DND-41 (cell line): ENCODE measurements around the gene PHOSPHO2.

Experiments
- ATAC-seq: fragments of 200-7000 bp; cut with Tn5 transposase; 3 replicates; pipeline ENCODE4 v1.9.1; 2021; ENCODE audit warnings: low read depth; ENCODE audit not compliant: insufficient read depth
- DNase-seq: peaks from one replicate; pipeline ENCODE4 v3.0.0-alpha.2; 2020
- H2AFZ ChIP-seq: 2 replicates; pipeline ENCODE4 v1.6.0; 2012; ENCODE audit warnings: low read depth, low read length
- H3K27ac ChIP-seq: 2 replicates; pipeline ENCODE4 v1.5.1; 2012; ENCODE audit warnings: low read length, inconsistent platforms
- H3K27me3 ChIP-seq: fragments of 200-600 bp; sonication (generic); 2 replicates; pipeline ENCODE4 v1.6.0; 2012; ENCODE audit warnings: low read length, mild to moderate bottlenecking, inconsistent platforms; ENCODE audit not compliant: insufficient read depth, poor library complexity
- H3K36me3 ChIP-seq: 2 replicates; pipeline ENCODE4 v1.5.1; 2012; ENCODE audit warnings: low read length, inconsistent platforms; ENCODE audit not compliant: insufficient read depth
- H3K4me1 ChIP-seq: 2 replicates; pipeline ENCODE4 v1.5.1; 2012; ENCODE audit warnings: mild to moderate bottlenecking, low read length; ENCODE audit not compliant: insufficient read depth
- H3K4me2 ChIP-seq: 2 replicates; pipeline ENCODE4 v1.6.0; 2012; ENCODE audit warnings: mild to moderate bottlenecking, moderate library complexity, low read length, inconsistent platforms; ENCODE audit not compliant: insufficient read depth
- H3K4me3 ChIP-seq, 2 experiments: fragments of 200-600 bp in 1 of 2; shearing (Covaris generic) in 1 of 2; 2 replicates each; pipeline ENCODE4 v1.5.1; 2012 to 2016; ENCODE audit warnings: inconsistent platforms in 2 of 2, low read length in 2 of 2, mild to moderate bottlenecking in 2 of 2, low read depth in 1 of 2, moderate library complexity in 1 of 2
- H3K79me2 ChIP-seq: 2 replicates; pipeline ENCODE4 v1.6.0; 2012; ENCODE audit warnings: low read length, inconsistent platforms; ENCODE audit not compliant: insufficient read depth
- H3K9ac ChIP-seq: 2 replicates; pipeline ENCODE4 v1.6.0; 2012; ENCODE audit warnings: low read depth, mild to moderate bottlenecking, inconsistent platforms, low read length, moderate library complexity
- H3K9me3 ChIP-seq: 2 replicates; pipeline ENCODE4 v1.5.1; 2012; ENCODE audit warnings: low read length, moderate library complexity, mild to moderate bottlenecking, inconsistent platforms; ENCODE audit not compliant: insufficient read depth, severe bottlenecking
- H4K20me1 ChIP-seq: 2 replicates; pipeline ENCODE4 v1.6.0; 2012; ENCODE audit warnings: low read length; ENCODE audit not compliant: insufficient read depth
- EZH2 ChIP-seq: IDR thresholded peaks from 3 replicates; pipeline ENCODE4 v1.6.1; 2012; ENCODE audit warnings: borderline replicate concordance, low read depth, mild to moderate bottlenecking, moderate library complexity, low read length, inconsistent platforms; ENCODE audit not compliant: severe bottlenecking
- TF ChIP-seq, protein P1 (sequence below): IDR thresholded peaks from 2 replicates; pipeline ENCODE4 v1.5.1; 2012; ENCODE audit warnings: borderline replicate concordance, low read length, moderate library complexity, mild to moderate bottlenecking; ENCODE audit not compliant: poor library complexity, severe bottlenecking; ENCODE audit errors: extremely low read depth

Gene PHOSPHO2

DNA sequence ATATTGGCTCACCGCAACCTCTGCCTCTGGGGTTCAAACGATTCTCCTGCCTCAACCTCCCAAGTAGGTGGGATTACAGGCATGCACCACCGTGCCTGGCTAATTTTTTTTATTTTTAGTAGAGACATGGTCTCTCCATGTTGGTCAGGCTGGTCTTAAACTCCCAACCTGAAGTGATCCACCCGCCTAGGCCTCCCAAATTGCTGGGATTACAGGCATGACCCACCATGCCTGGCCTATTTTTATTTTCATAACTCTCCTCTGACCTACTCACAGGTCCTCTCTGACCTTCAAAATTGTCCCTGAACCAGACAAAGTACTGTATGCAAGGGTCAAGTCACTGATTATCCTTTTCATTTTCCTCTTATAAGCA, 23.4 kb downstream of the PHOSPHO2 start:
- H3K4me2 ChIP-seq, result no peak overlapping the region
- no peak for TF ChIP-seq EZH2
- TF ChIP-seq, protein P1, sequence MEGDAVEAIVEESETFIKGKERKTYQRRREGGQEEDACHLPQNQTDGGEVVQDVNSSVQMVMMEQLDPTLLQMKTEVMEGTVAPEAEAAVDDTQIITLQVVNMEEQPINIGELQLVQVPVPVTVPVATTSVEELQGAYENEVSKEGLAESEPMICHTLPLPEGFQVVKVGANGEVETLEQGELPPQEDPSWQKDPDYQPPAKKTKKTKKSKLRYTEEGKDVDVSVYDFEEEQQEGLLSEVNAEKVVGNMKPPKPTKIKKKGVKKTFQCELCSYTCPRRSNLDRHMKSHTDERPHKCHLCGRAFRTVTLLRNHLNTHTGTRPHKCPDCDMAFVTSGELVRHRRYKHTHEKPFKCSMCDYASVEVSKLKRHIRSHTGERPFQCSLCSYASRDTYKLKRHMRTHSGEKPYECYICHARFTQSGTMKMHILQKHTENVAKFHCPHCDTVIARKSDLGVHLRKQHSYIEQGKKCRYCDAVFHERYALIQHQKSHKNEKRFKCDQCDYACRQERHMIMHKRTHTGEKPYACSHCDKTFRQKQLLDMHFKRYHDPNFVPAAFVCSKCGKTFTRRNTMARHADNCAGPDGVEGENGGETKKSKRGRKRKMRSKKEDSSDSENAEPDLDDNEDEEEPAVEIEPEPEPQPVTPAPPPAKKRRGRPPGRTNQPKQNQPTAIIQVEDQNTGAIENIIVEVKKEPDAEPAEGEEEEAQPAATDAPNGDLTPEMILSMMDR, result no peak

DNA sequence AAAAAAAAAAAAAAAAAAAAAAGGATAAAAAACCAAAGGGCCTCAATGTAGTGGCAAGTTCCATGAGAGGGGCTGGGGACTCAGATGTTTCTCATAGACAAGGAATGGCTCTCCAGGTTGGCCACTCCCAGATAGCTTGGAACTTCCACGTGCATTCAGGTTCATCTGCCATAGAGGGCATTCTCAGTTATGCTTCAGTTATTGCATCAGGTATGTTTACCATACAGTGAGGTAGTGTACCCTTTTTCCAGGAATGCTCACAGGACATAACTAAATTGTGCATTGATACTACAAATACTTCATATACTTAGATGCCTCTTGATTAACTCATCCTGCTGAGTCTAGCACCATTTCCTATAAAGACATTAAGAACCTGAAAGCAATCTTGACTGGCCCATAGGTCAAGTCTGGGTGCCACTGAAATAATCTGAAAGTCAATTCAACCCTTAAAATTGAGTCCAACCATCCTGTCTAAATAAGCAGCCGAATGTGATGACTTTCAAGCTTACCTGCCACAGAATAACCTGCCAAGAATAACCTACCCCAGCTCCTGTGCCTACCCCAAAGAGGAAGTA, 24.7 kb downstream of the PHOSPHO2 start:
- Histone ChIP-seq H3K36me3 (no peaks in the 10 kb centered on the region), H3K4me2 (no peak overlapping the region), H4K20me1 (no peaks in the 10 kb centered on the region), H3K27ac (no peak overlapping the region), H3K4me3 (no peak overlapping the region), H3K79me2 (no peaks in the 10 kb centered on the region), H2AFZ (no peak overlapping the region), H3K9me3 (no peaks in the 10 kb centered on the region), H3K9ac (no peak overlapping the region), H3K4me1 (no peaks in the 10 kb centered on the region), H3K27me3 (no peaks in the 10 kb centered on the region)
- TF ChIP-seq EZH2, result no peak
- TF ChIP-seq, protein P1, result no peak
- no peak for ATAC-seq
- no peak for DNase-seq

More for the DNA sequence above, 23.4 kb downstream of the PHOSPHO2 start:
- H3K9me3 ChIP-seq, result no peaks in the 10 kb centered on the region
- H3K79me2 ChIP-seq, result no peaks in the 10 kb centered on the region
- H4K20me1 ChIP-seq, result no peaks in the 10 kb centered on the region
- no peak overlapping the region for H3K4me3 ChIP-seq
- H3K27ac ChIP-seq, result no peak overlapping the region
- no peaks in the 10 kb centered on the region for H3K27me3 ChIP-seq
- no peak overlapping the region for H3K9ac ChIP-seq
- ATAC-seq (no peak), DNase-seq (no peak)
- no peaks in the 10 kb centered on the region for H3K4me1 ChIP-seq
- H2AFZ ChIP-seq, result no peak overlapping the region
- no peaks in the 10 kb centered on the region for H3K36me3 ChIP-seq

DNA sequence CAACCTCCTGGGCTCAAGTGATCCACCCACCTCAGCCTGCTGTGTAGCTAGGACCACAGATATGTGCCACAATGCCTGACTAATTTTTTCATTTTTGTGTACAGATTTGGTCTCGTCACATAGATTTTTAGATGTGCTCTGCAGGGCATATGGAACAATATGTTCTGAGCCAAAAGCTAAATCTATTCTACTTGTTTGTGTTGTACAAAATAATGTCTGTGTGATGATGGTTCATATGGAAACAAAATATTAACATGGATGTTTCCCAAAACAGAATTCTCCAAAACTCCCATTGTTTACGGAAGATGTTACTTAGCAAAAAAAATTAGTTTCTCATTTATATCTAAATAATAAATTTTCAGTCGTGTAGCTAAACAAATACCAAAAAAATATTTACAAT, 26.7 kb downstream of the PHOSPHO2 start:
- H3K4me1 ChIP-seq, result no peaks in the 10 kb centered on the region
- H3K36me3 ChIP-seq, result no peaks in the 10 kb centered on the region
- H3K27ac ChIP-seq, result no peak overlapping the region
- no peak for TF ChIP-seq EZH2
- TF ChIP-seq, protein P1, result no peak
- ATAC-seq (no peak), DNase-seq (no peak)
- H4K20me1 ChIP-seq, result no peaks in the 10 kb centered on the region
- H3K4me3 ChIP-seq, result no peak overlapping the region
- no peaks in the 10 kb centered on the region for H3K9me3 ChIP-seq
- no peak overlapping the region for H3K9ac ChIP-seq
- H2AFZ ChIP-seq, result no peak overlapping the region
- H3K79me2 ChIP-seq, result no peaks in the 10 kb centered on the region
- no peaks in the 10 kb centered on the region for H3K27me3 ChIP-seq
- H3K4me2 ChIP-seq, result no peak overlapping the region

DNA sequence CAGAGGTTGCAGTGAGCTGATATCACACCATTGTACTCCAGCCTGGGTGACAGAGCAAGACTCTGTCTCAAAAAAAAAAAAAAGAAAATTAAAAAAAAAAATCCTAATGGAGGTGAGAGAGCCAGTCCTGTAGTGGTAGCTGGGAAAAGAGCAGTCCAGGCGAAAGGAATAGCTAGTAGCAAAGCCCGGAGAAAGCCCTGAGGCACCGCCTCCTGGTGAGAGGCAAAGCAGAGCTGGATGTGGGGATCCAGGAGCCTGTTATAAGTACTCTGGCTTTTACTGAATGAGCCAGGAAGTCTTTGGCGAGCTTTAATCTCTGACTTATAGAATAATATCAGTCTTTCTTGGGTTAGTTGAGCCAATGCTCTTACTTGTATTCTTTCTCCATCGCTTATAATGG, 32.8 kb downstream of the PHOSPHO2 start:
- TF ChIP-seq, protein P1, result no peak
- TF ChIP-seq EZH2, result no peak
- no peaks in the 10 kb centered on the region for H3K9me3 ChIP-seq
- no peak overlapping the region for H3K9ac ChIP-seq
- no peaks in the 10 kb centered on the region for H3K36me3 ChIP-seq
- H3K79me2 ChIP-seq, result no peaks in the 10 kb centered on the region
- H3K4me1 ChIP-seq, result no peaks in the 10 kb centered on the region
- no peak overlapping the region for H2AFZ ChIP-seq
- no peaks in the 10 kb centered on the region for H3K27me3 ChIP-seq
- no peak overlapping the region for H3K27ac ChIP-seq
- ATAC-seq (no peak), DNase-seq (no peak)
- no peaks in the 10 kb centered on the region for H4K20me1 ChIP-seq
- H3K4me2 ChIP-seq, result no peak overlapping the region
- no peak overlapping the region for H3K4me3 ChIP-seq
